Measurements from ENCODE around the gene PTPRM. TPM values are rescaled to one million over a fixed set of nuclear protein-coding genes. Genes with fewer than 3 reads are reported as not detected.

Gene PTPRM
- total and polyA plus RNA-seq, 2 donors (not counting 3 experiments of a cell fraction or from before 2014, with no cell fraction given): 37.4 to 43.7 TPM

GRCh38 chr18:7754725-7755181 lies 187.6 kb downstream of the PTPRM start:
- intact Hi-C loops (cut with micrococcal nuclease) (loop anchor here (2.0 kb wide), 1 partner anchor 482 kb away; no protein-coding TSS in a partner anchor), dilution Hi-C loops (cut with MboI; ENCODE audit: extremely low pct_ligation_motif_present, low sequenced_read_pairs) (no loop called here)
- ChIA-PET POLR2A (no interaction called here), CTCF (interaction anchor here (1.7 kb wide), 1 partner anchor 482 kb away, joined by 4 read pairs; no protein-coding TSS in a partner anchor)
- H3K9me3 ChIP-seq (replicated peaks; ENCODE audit: control insufficient read depth, insufficient read depth, low read length): no peaks in the 10 kb centered on the region
- H3K4me2 ChIP-seq (ENCODE audit: insufficient read depth, low read length): no peak overlapping the region
- H2AFZ ChIP-seq (ENCODE audit: low read depth, low read length): no peak overlapping the region
- FAIRE-seq: no peak
- no peaks in the 10 kb centered on the region for H3K27me3 ChIP-seq (ENCODE audit: control insufficient read depth in 2 of 2, insufficient read depth in 2 of 2, low read length in 2 of 2)
- DNase-seq (ENCODE audit: low read depth, low spot score): no peak
- no TSS peak for BruUV-seq (replicated peaks)
- H4K20me1 ChIP-seq (replicated peaks; ENCODE audit: control insufficient read depth, extremely low read depth, insufficient read depth, low read length): no peaks in the 10 kb centered on the region
- H3K4me1 ChIP-seq (ENCODE audit: control insufficient read depth, extremely low read depth, insufficient read depth, low read length): peaks cover 17% of the 10 kb centered on the region
- no peak overlapping the region for H3K4me3 ChIP-seq (replicated peaks in 1 of 3; ENCODE audit: insufficient read depth in 1 of 3, low read depth in 1 of 3, low read length in 3 of 3)
- H3K79me2 ChIP-seq (ENCODE audit: control insufficient read depth, insufficient read depth, low read length): no peaks in the 10 kb centered on the region
- no peaks in the 10 kb centered on the region for H3K36me3 ChIP-seq (ENCODE audit: control insufficient read depth in 2 of 2, extremely low read depth in 1 of 2, insufficient read depth in 2 of 2, low read length in 2 of 2)
- H3K27ac ChIP-seq (ENCODE audit: insufficient read depth, low read depth, low read length): no peak overlapping the region
- H3K9me1 ChIP-seq (replicated peaks; ENCODE audit: control insufficient read depth, extremely low read depth, insufficient read depth, low read length): no peaks in the 10 kb centered on the region
- no peak overlapping the region for H3K9ac ChIP-seq (replicated peaks; ENCODE audit: extremely low read depth, insufficient read depth, low read length)
- no peak for TF ChIP-seq MYC (IDR thresholded peaks at IDR 0.05; ENCODE audit: low read depth, low read length)
- TF ChIP-seq EZH2 (IDR thresholded peaks at IDR 0.05; ENCODE audit: borderline replicate concordance, low read depth, low read length, severe bottlenecking): no peak
- TF ChIP-seq POLR2A (IDR thresholded peaks at IDR 0.05; ENCODE audit: low read depth, low read length): no peak
- no peak for TF ChIP-seq MAX (IDR thresholded peaks at IDR 0.05; ENCODE audit: insufficient read depth, insufficient read length)
- no peak for TF ChIP-seq FOS (IDR thresholded peaks at IDR 0.05; ENCODE audit: borderline replicate concordance, insufficient read depth, low read length)
- TF ChIP-seq JUN (IDR thresholded peaks at IDR 0.05; ENCODE audit: borderline replicate concordance, insufficient read depth, insufficient read length, low read depth): no peak
- TF ChIP-seq GATA2 (IDR thresholded peaks at IDR 0.05; ENCODE audit: insufficient read depth, insufficient read length, low read depth, low read length): no peak
- TF ChIP-seq CTCF (IDR thresholded peaks at IDR 0.05; ENCODE audit: extremely low read depth in 1 of 2, insufficient read depth in 1 of 2, low read depth in 1 of 2, low read length in 2 of 2): no peak
- TF ChIP-seq POLR2AphosphoS5 (IDR thresholded peaks at IDR 0.05; ENCODE audit: insufficient read depth, low read depth, low read length): no peak

Data from endothelial cell of umbilical vein (primary cell).